H1 (cell line): ENCODE results near the gene DGKZ. TPM values are rescaled to one million over a fixed set of nuclear protein-coding genes. Genes with fewer than 3 reads are reported as not detected.

ENCODE experiments used
- CTCF ChIA-PET: fragments of 300-600 bp; sonication (Branson Sonifier 250); formaldehyde crosslinking; loops from one replicate; lab custom pipeline; 2021; ENCODE audit not compliant: partially characterized antibody; lab: Charles Lee
- POLR2A ChIA-PET: fragments of 300-600 bp; sonication (Branson Sonifier 250); formaldehyde crosslinking; loops from one replicate; lab custom pipeline; 2021; ENCODE audit warnings: inconsistent platforms; ENCODE audit not compliant: partially characterized antibody; lab: Charles Lee
- DNase-seq, 2 experiments: peaks; one replicate each; pipeline versions ENCODE4 v3.0.0 to v3.0.0-alpha.2; 2010 to 2022; ENCODE audit warnings: low spot score in 2 of 2, low read depth in 1 of 2, mixed read lengths in 1 of 2
- FAIRE-seq: peaks from 2 replicates; lab custom pipeline; 2011; peaks lifted over from hg19 to GRCh38; lab: Jason Lieb, UNC
- H2AFZ ChIP-seq: 2 replicates; pipeline ENCODE4 v1.8.1; 2012; ENCODE audit warnings: low read length, inconsistent platforms
- H2AK5ac ChIP-seq: 2 replicates; pipeline ENCODE4 v1.6.1; 2013; ENCODE audit warnings: low read depth, low read length
- H2BK120ac ChIP-seq: replicated peaks from 2 replicates; pipeline ENCODE3; 2013; ENCODE audit warnings: low read depth, low read length, inconsistent platforms
- H2BK12ac ChIP-seq: 2 replicates; pipeline ENCODE4 v1.6.1; 2013; ENCODE audit warnings: low read depth, low read length
- H2BK15ac ChIP-seq: 2 replicates; pipeline ENCODE4 v1.6.1; 2013; ENCODE audit warnings: low read length
- H2BK20ac ChIP-seq: 2 replicates; pipeline ENCODE4 v1.6.1; 2013; ENCODE audit warnings: low read length
- H2BK5ac ChIP-seq: 2 replicates; pipeline ENCODE4 v1.6.1; 2013; ENCODE audit warnings: low read depth, low read length
- H3K14ac ChIP-seq: 2 replicates; pipeline ENCODE4 v1.6.1; 2013; ENCODE audit warnings: inconsistent platforms; ENCODE audit not compliant: insufficient read length
- H3K18ac ChIP-seq: 2 replicates; pipeline ENCODE4 v1.6.1; 2013; ENCODE audit warnings: low read length; ENCODE audit errors: extremely low read depth
- H3K23ac ChIP-seq: 2 replicates; pipeline ENCODE4 v1.6.1; 2013; ENCODE audit warnings: inconsistent platforms; ENCODE audit not compliant: insufficient read length
- H3K23me2 ChIP-seq: 2 replicates; pipeline ENCODE4 v1.6.1; 2013; ENCODE audit warnings: low read depth, low read length
- H3K27ac ChIP-seq: 2 replicates; pipeline ENCODE4 v1.6.1; 2011; ENCODE audit warnings: low read depth, low read length, inconsistent platforms
- H3K27me3 ChIP-seq, 4 experiments: replicated peaks in 1 of 4; 1 replicate in 1 of 4; 2 replicates in 3 of 4; pipeline versions ENCODE4 v1.6.1 to v1.8.1; 2011 to 2013; ENCODE audit warnings: low read length in 3 of 4, mild to moderate bottlenecking in 3 of 4, inconsistent platforms in 2 of 4, mixed read lengths in 2 of 4, moderate library complexity in 1 of 4; ENCODE audit not compliant: control insufficient read depth in 3 of 4, insufficient read depth in 3 of 4; ENCODE audit errors: extremely low read depth in 1 of 4
- H3K36me3 ChIP-seq, 4 experiments: 2 replicates each; pipeline versions ENCODE4 v1.6.1 to v1.8.1; 2011 to 2013; ENCODE audit warnings: mild to moderate bottlenecking in 4 of 4, low read length in 3 of 4, moderate library complexity in 2 of 4, control low read depth in 1 of 4, inconsistent platforms in 1 of 4; ENCODE audit not compliant: insufficient read depth in 4 of 4, control insufficient read depth in 2 of 4
- H3K4ac ChIP-seq: replicated peaks from 2 replicates; pipeline ENCODE3; 2013; ENCODE audit warnings: low read length, low read depth, mixed read lengths, inconsistent platforms; ENCODE audit not compliant: insufficient read length
- H3K4me1 ChIP-seq, 4 experiments: replicated peaks in 1 of 4; 1 replicate in 1 of 4; 2 replicates in 3 of 4; pipeline versions ENCODE4 v1.6.1 to v1.8.1; 2011 to 2013; ENCODE audit warnings: low read length in 3 of 4, inconsistent platforms in 2 of 4, mixed read lengths in 1 of 4; ENCODE audit not compliant: insufficient read depth in 4 of 4, control insufficient read depth in 3 of 4
- H3K4me2 ChIP-seq, 2 experiments: 2 replicates each; pipeline versions ENCODE4 v1.6.1 to v1.8.1; 2011 to 2013; ENCODE audit warnings: low read depth in 2 of 2, low read length in 2 of 2, control low read depth in 1 of 2, inconsistent platforms in 1 of 2, mild to moderate bottlenecking in 1 of 2; ENCODE audit not compliant: insufficient read depth in 1 of 2
- H3K4me3 ChIP-seq, 4 experiments: fragments of 200-600, 300-600 bp in 1 of 4; sonication (generic), shearing (Covaris generic), sonication (Bioruptor Twin) in 1 of 4; 2 replicates each; pipeline versions ENCODE4 v1.5.1 to v1.8.1; 2011 to 2016; ENCODE audit warnings: low read length in 4 of 4, low read depth in 3 of 4, control low read depth in 2 of 4, inconsistent platforms in 2 of 4, mild to moderate bottlenecking in 2 of 4, mixed read lengths in 1 of 4, moderate library complexity in 1 of 4; ENCODE audit not compliant: insufficient read depth in 2 of 4; ENCODE audit errors: extremely low read depth in 1 of 4
- H3K56ac ChIP-seq: replicated peaks from 2 replicates; pipeline ENCODE3; 2013; ENCODE audit warnings: low read depth, mild to moderate bottlenecking, mixed read lengths, low read length, inconsistent platforms; ENCODE audit not compliant: insufficient read length
- H3K79me1 ChIP-seq: 2 replicates; pipeline ENCODE4 v1.6.1; 2013; ENCODE audit warnings: low read depth, low read length, control low read depth
- H3K79me2 ChIP-seq, 2 experiments: 2 replicates each; pipeline versions ENCODE4 v1.6.1 to v1.8.1; 2012 to 2013; ENCODE audit warnings: low read length in 2 of 2, mild to moderate bottlenecking in 2 of 2, inconsistent platforms in 1 of 2; ENCODE audit not compliant: insufficient read depth in 2 of 2, control insufficient read depth in 1 of 2
- H3K9ac ChIP-seq, 4 experiments: replicated peaks in 1 of 4; 1 replicate in 1 of 4; 2 replicates in 3 of 4; pipeline versions ENCODE4 v1.6.1 to v1.8.1; 2011 to 2013; ENCODE audit warnings: low read depth in 3 of 4, low read length in 3 of 4, control low read depth in 2 of 4, mild to moderate bottlenecking in 2 of 4, moderate library complexity in 2 of 4, inconsistent platforms in 1 of 4; ENCODE audit errors: extremely low read depth in 1 of 4
- H3K9me3 ChIP-seq, 2 experiments: 2 replicates each; pipeline versions ENCODE4 v1.6.1 to v1.8.1; 2012 to 2013; ENCODE audit warnings: mild to moderate bottlenecking in 2 of 2, moderate library complexity in 2 of 2, control low read depth in 1 of 2, inconsistent platforms in 1 of 2, low read depth in 1 of 2, low read length in 1 of 2, mixed read lengths in 1 of 2; ENCODE audit not compliant: insufficient read depth in 2 of 2
- H4K20me1 ChIP-seq, 2 experiments: replicated peaks in 1 of 2; 2 replicates each; pipeline versions ENCODE3 to v1.8.1; 2011 to 2013; ENCODE audit warnings: inconsistent platforms in 2 of 2, low read length in 2 of 2, mild to moderate bottlenecking in 1 of 2; ENCODE audit not compliant: insufficient read depth in 2 of 2, control insufficient read depth in 1 of 2
- H4K5ac ChIP-seq: 2 replicates; pipeline ENCODE4 v1.6.1; 2013; ENCODE audit warnings: low read length, low read depth, mixed read lengths, inconsistent platforms; ENCODE audit not compliant: insufficient read length
- H4K8ac ChIP-seq: 2 replicates; pipeline ENCODE4 v1.8.0; 2013; ENCODE audit warnings: mild to moderate bottlenecking, moderate library complexity, low read length, inconsistent platforms; ENCODE audit not compliant: insufficient read depth; ENCODE audit errors: extremely low read depth
- H4K91ac ChIP-seq: replicated peaks from 2 replicates; pipeline ENCODE3; 2013; ENCODE audit warnings: low read length, mixed read lengths, inconsistent platforms; ENCODE audit not compliant: insufficient read length
- KDM1A ChIP-seq: fragments of 200-600, 300-600 bp; sonication (generic); IDR thresholded peaks from 2 replicates; pipeline ENCODE4 v1.7.1; 2016; ENCODE audit warnings: mild to moderate bottlenecking, low read length, borderline replicate concordance
- SIX5 ChIP-seq: IDR thresholded peaks from 2 replicates; pipeline ENCODE4 v1.6.1; 2011; ENCODE audit warnings: mild to moderate bottlenecking, low read depth, low read length
- WGBS, 2 experiments: shearing (Covaris generic) in 1 of 2; methylation state at CpG; one replicate each; pipeline versions ENCODE4 v1.1.6 to v1.1.7; 2013 to 2015; ENCODE audit warnings: low lambda C conversion rate in 2 of 2, mixed read lengths in 2 of 2, inconsistent platforms in 1 of 2, low coverage in 1 of 2, missing lambda C conversion rate in 1 of 2; ENCODE audit not compliant: insufficient replicate concordance in 2 of 2, insufficient coverage in 1 of 2, insufficient read length in 1 of 2; ENCODE audit errors: extremely low coverage in 1 of 2, missing lambda C conversion rate in 1 of 2; 5-methylcytosine and 5-hydroxymethylcytosine counted together
- polyA plus RNA-seq, 7 experiments: library from polyadenylated mRNA; depleted of rRNA in 3 of 7; stranded (reverse) in 5 of 7; unstranded in 2 of 7; fragments of >200 nt in 5 of 7; fragments of 200-250 nt in 2 of 7; gene quantifications; 1 replicate in 5 of 7; 2 replicates in 1 of 7; 4 replicates in 1 of 7; pipeline versions ENCODE4 v1.2.1 to v1.2.3, GENCODE V29; 2011 to 2013; ENCODE audit warnings: missing spikeins in 2 of 7, mixed read lengths in 2 of 7
- total RNA-seq: library from RNA; stranded (reverse); fragmentation: NEBNext Ultra II Directional; extraction: Animal tissue kit (Norgen Biotek cat#: 25700); gene quantifications from 2 replicates; pipeline ENCODE4 v1.2.1, GENCODE V29; 2021

DGKZ gene
- total and polyA plus RNA-seq, 2 of the 8 experiments (the other 6 are each of a cell fraction or from before 2014, with no cell fraction given), result 84.4 to 184 TPM

DNA sequence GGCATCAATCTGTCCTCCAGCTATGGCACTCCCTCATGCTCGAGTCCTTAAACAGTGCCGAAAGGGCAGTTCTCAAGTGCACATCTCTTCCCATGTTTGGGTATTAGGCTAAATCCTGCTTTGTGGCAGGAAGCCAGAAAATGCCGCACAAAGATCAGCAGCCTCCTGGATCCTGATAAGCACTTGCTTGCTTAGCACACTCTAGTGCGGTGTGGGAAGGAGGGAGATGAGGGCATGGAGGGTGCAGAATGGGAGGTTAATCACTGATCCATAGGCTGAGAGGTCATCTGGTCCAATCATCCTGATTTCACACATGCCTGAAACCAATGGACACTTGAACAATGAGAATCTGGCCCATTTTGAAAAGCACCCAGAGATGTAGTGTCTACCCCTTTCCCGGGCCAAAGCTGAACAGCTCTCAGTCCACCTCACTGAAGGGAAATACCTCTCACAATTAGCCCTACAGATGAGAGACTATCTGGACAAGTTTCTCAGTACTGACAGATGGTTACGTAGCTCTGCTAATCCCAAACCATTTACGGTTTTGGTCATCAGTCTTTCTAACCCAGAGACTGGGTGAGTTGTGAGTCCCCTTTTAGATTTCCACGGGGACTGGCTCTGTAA lies 74.1 kb downstream of the DGKZ start:
- FAIRE-seq (no peak), DNase-seq (no peak)
- H4K8ac ChIP-seq, result no peak overlapping the region
- H3K18ac ChIP-seq, result no peak overlapping the region
- no peak overlapping the region for H3K23ac ChIP-seq
- H3K79me2 ChIP-seq, result no peaks in the 10 kb centered on the region
- H3K9me3 ChIP-seq, result no peaks in the 10 kb centered on the region
- no peak overlapping the region for H2BK15ac ChIP-seq
- WGBS, 2 experiments, result 96% methylated on average over 8 of the region's 8 CpGs; no CpG with 5 or more reads in 1 of the 2 experiments
- TF ChIP-seq KDM1A (no peak), SIX5 (no peak)
- no peak overlapping the region for H2AK5ac ChIP-seq
- POLR2A ChIA-PET, result no interaction called here
- H3K56ac ChIP-seq, result no peak overlapping the region
- H2AFZ ChIP-seq, result no peak overlapping the region
- no peak overlapping the region for H3K9ac ChIP-seq
- no peak overlapping the region for H2BK5ac ChIP-seq
- no peak overlapping the region for H4K91ac ChIP-seq
- H3K4me2 ChIP-seq, result no peak overlapping the region
- no peak overlapping the region for H4K5ac ChIP-seq
- H3K4ac ChIP-seq, result no peak overlapping the region
- no peak overlapping the region for H3K27ac ChIP-seq
- H3K14ac ChIP-seq, result no peak overlapping the region
- no peak overlapping the region for H2BK20ac ChIP-seq
- no peak overlapping the region for H2BK120ac ChIP-seq
- H3K79me1 ChIP-seq, result no peaks in the 10 kb centered on the region
- H3K36me3 ChIP-seq, result peaks cover 0 to 6% (median 1%) of the 10 kb centered on the region in 4 experiments; a peak in 3 of 8 replicates
- no peak overlapping the region for H2BK12ac ChIP-seq
- H3K4me1 ChIP-seq, result 0 out of 7 replicates have a peak, but pooled peaks cover 0 to 2% (median 0%) of the 10 kb centered on the region in 4 experiments
- H3K4me3 ChIP-seq, result no peak overlapping the region
- CTCF ChIA-PET, result interaction anchor here (1.0 to 2.4 kb wide), 3 partner anchors 8 to 11 kb away, joined by 3 to 18 read pairs (median 4); no protein-coding TSS in a partner anchor
- peaks cover 0 to 5% of the 10 kb centered on the region in 2 experiments for H4K20me1 ChIP-seq
- no peaks in the 10 kb centered on the region for H3K27me3 ChIP-seq
- H3K23me2 ChIP-seq, result no peaks in the 10 kb centered on the region
